ENCODE results near the gene ISM1. TPM values are rescaled to one million over a fixed set of nuclear protein-coding genes. Genes with fewer than 3 reads are reported as not detected.

ISM1 gene
- total and polyA plus RNA-seq, 2 experiments from 2014 or later = 0.15 to 0.63 TPM

DNA sequence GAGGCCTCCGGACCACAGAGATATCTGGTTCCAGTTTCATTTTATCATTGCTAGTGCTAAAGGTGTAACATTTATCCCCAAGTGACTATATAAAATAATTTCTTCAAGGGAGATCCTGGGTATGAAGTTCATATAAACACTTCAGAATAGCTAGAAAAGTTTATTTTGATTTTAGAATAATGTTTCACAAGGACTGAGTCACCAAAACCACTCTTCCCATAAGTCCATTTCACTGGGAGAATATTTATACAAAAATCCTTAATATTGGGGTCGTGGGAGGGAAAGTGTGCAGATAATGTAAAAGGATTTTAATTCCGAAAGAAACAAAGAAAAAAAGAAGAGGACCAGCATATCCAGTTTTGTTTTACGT is 128.1 kb downstream of the ISM1 start:
- Mint-ChIP-seq H3K36me3 (ENCODE audit: low read depth) (no peaks in the 10 kb centered on the region), H3K4me3 (no peak overlapping the region), H3K27ac (no peak overlapping the region), H3K4me1 (peaks cover 10% of the 10 kb centered on the region), H3K9me3 (no peaks in the 10 kb centered on the region), H3K27me3 (ENCODE audit: insufficient read depth, low read depth, poor library complexity) (peaks cover 4% of the 10 kb centered on the region)
- H3K36me3 ChIP-seq (ENCODE audit: insufficient read depth) = no peaks in the 10 kb centered on the region
- H2AFZ ChIP-seq = no peak overlapping the region
- no peaks in the 10 kb centered on the region for H4K20me1 ChIP-seq (replicated peaks; ENCODE audit: insufficient read depth)
- no peak overlapping the region for H3K4me2 ChIP-seq
- ATAC-seq (no peak), DNase-seq (ENCODE audit: low spot score) (no peak)
- no peaks in the 10 kb centered on the region for H3K9me2 ChIP-seq (ENCODE audit: insufficient read depth)
- H3K4me1 ChIP-seq (ENCODE audit: insufficient read depth) = peaks cover 5% of the 10 kb centered on the region; the same call in 1 of the 2 replicates
- no peak overlapping the region for H3K4me3 ChIP-seq
- no peaks in the 10 kb centered on the region for H3K79me2 ChIP-seq (replicated peaks; ENCODE audit: insufficient read depth)
- no peak overlapping the region for H3K27ac ChIP-seq (ENCODE audit: low read depth)
- no peaks in the 10 kb centered on the region for H3F3A ChIP-seq (replicated peaks; ENCODE audit: low read depth)
- no peak for TF ChIP-seq JUNB (IDR thresholded peaks at IDR 0.05; ENCODE audit: unreplicated experiment)
- TF ChIP-seq EZH2phosphoT487 (IDR thresholded peaks at IDR 0.05; ENCODE audit: unreplicated experiment) = no peak
- H3K27me3 ChIP-seq (ENCODE audit: insufficient read depth) = no peaks in the 10 kb centered on the region

Other genes starting within 250 kb of the ISM1 start
- gene SPTLC3, start 212.3 kb upstream of the ISM1 start, total RNA-seq (2014; rRNA removed; shearing (Covaris generic)) = 0.52 TPM in 1 of 2 replicates, not detected in the other
- 0.66 and 0.73 TPM in 2 replicates for gene SPTLC3, start 212.3 kb upstream of the ISM1 start, polyA plus RNA-seq (2016; fragmentation: Nextera tagmentation; extraction: Ambion mirVana)